IMR-90 (cell line): Measurements from ENCODE around the gene SAP30BP. TPM values are rescaled to one million over a fixed set of nuclear protein-coding genes. Genes with fewer than 3 reads are reported as not detected.

Experiments used
- ATAC-seq: fragments of 200-7000 bp; cut with Tn5 transposase; 2 replicates; pipeline ENCODE4 v1.9.1; 2020; ENCODE audit warnings: low read depth, mild to moderate bottlenecking, moderate library complexity
- BruUV-seq: library from RNA; stranded (reverse); fragments of 400-500 nt; replicated peaks from 2 replicates; lab custom pipeline; 2021; lab: Mats Ljungman, UMichigan
- CTCF ChIA-PET: fragments of 300-600 bp; formaldehyde crosslinking; extraction: SDS; loops from one replicate; lab custom pipeline; 2021; ENCODE audit warnings: antibody characterized with exemption; lab: Yijun Ruan, JAX
- POLR2A ChIA-PET: fragments of 300-600 bp; sonication (Branson Sonifier 250); formaldehyde crosslinking; loops from one replicate; lab custom pipeline; 2022; ENCODE audit warnings: antibody characterized with exemption; ENCODE audit not compliant: unreplicated experiment; lab: Charles Lee
- DNase-seq: peaks from one replicate; pipeline ENCODE4 v3.0.0; 2013
- H2AFZ ChIP-seq: replicated peaks from 2 replicates; pipeline ENCODE3; 2013; ENCODE audit warnings: low read length, mild to moderate bottlenecking; ENCODE audit not compliant: poor library complexity
- H2AK5ac ChIP-seq: 2 replicates; pipeline ENCODE4 v1.6.1; 2013; ENCODE audit warnings: low read depth, low read length, inconsistent platforms
- H2AK9ac ChIP-seq: replicated peaks from 2 replicates; pipeline ENCODE3; 2013; ENCODE audit warnings: mild to moderate bottlenecking, low read depth, low read length, moderate library complexity; ENCODE audit not compliant: poor library complexity
- H2BK120ac ChIP-seq: 2 replicates; pipeline ENCODE4 v1.6.1; 2013; ENCODE audit warnings: low read depth, low read length, inconsistent platforms
- H2BK15ac ChIP-seq: 3 replicates; pipeline ENCODE4 v1.6.1; 2013; ENCODE audit warnings: low read depth, low read length, inconsistent platforms
- H2BK20ac ChIP-seq: 2 replicates; pipeline ENCODE4 v1.6.1; 2013; ENCODE audit warnings: low read depth, mild to moderate bottlenecking, inconsistent platforms, low read length, moderate library complexity
- H2BK5ac ChIP-seq: 2 replicates; pipeline ENCODE4 v1.6.1; 2013; ENCODE audit warnings: mild to moderate bottlenecking, low read depth, low read length, inconsistent platforms; ENCODE audit not compliant: poor library complexity, severe bottlenecking
- H3K14ac ChIP-seq: replicated peaks from 2 replicates; pipeline ENCODE4 v1.6.1; 2013; ENCODE audit warnings: low read depth, low read length, inconsistent platforms
- H3K18ac ChIP-seq: 2 replicates; pipeline ENCODE4 v1.6.1; 2013; ENCODE audit warnings: low read depth, low read length, control low read depth
- H3K23ac ChIP-seq: 2 replicates; pipeline ENCODE4 v1.6.1; 2013; ENCODE audit warnings: low read depth, low read length, inconsistent platforms
- H3K27ac ChIP-seq: 2 replicates; pipeline ENCODE4 v1.5.1; 2013; ENCODE audit warnings: mild to moderate bottlenecking, control low read depth, low read length; ENCODE audit not compliant: insufficient read depth
- H3K27me3 ChIP-seq: 2 replicates; pipeline ENCODE4 v1.6.1; 2013; ENCODE audit warnings: low read length; ENCODE audit not compliant: control insufficient read depth, insufficient read depth
- H3K36me3 ChIP-seq: 2 replicates; pipeline ENCODE4 v1.6.1; 2013; ENCODE audit warnings: low read length, mixed read lengths; ENCODE audit not compliant: control insufficient read depth, insufficient read depth
- H3K4ac ChIP-seq: 2 replicates; pipeline ENCODE4 v1.6.1; 2013; ENCODE audit warnings: low read depth, low read length, inconsistent platforms
- H3K4me1 ChIP-seq: 2 replicates; pipeline ENCODE4 v1.6.1; 2013; ENCODE audit warnings: low read length, mixed read lengths; ENCODE audit not compliant: control insufficient read depth, insufficient read depth
- H3K4me2 ChIP-seq: 2 replicates; pipeline ENCODE4 v1.6.1; 2013; ENCODE audit warnings: low read depth, mild to moderate bottlenecking, control low read depth, low read length, moderate library complexity
- H3K4me3 ChIP-seq: 2 replicates; pipeline ENCODE4 v1.5.1; 2013; ENCODE audit warnings: low read depth, mild to moderate bottlenecking, control low read depth, low read length, moderate library complexity; ENCODE audit not compliant: insufficient read depth
- H3K56ac ChIP-seq: 2 replicates; pipeline ENCODE4 v1.6.1; 2013; ENCODE audit warnings: low read length, inconsistent platforms; ENCODE audit not compliant: insufficient read depth; ENCODE audit errors: extremely low read depth
- H3K79me1 ChIP-seq, 2 experiments: 2 replicates each; pipeline ENCODE4 v1.6.1; 2013; ENCODE audit warnings: low read length in 2 of 2, inconsistent platforms in 1 of 2, low read depth in 1 of 2
- H3K9ac ChIP-seq: 2 replicates; pipeline ENCODE4 v1.6.1; 2013; ENCODE audit warnings: low read depth, low read length, control low read depth
- H3K9me1 ChIP-seq: 2 replicates; pipeline ENCODE4 v1.6.1; 2013; ENCODE audit warnings: low read length, inconsistent platforms; ENCODE audit not compliant: insufficient read depth
- H3K9me3 ChIP-seq: 2 replicates; pipeline ENCODE4 v1.6.1; 2013; ENCODE audit warnings: low read length; ENCODE audit not compliant: control insufficient read depth, insufficient read depth
- H4K20me1 ChIP-seq: 2 replicates; pipeline ENCODE4 v1.6.1; 2013; ENCODE audit warnings: low read length, inconsistent platforms; ENCODE audit not compliant: insufficient read depth
- H4K5ac ChIP-seq: 2 replicates; pipeline ENCODE4 v1.6.1; 2013; ENCODE audit warnings: mild to moderate bottlenecking, low read depth, low read length, control low read depth
- H4K8ac ChIP-seq, 2 experiments: 2 replicates each; pipeline ENCODE4 v1.6.1; 2013; ENCODE audit warnings: low read depth in 2 of 2, low read length in 2 of 2, control low read depth in 1 of 2, inconsistent platforms in 1 of 2
- H4K91ac ChIP-seq: 2 replicates; pipeline ENCODE4 v1.6.1; 2013; ENCODE audit warnings: low read depth, low read length, inconsistent platforms; ENCODE audit not compliant: insufficient read depth
- BHLHE40 ChIP-seq: fragments of 150-350 bp; IDR thresholded peaks from 2 replicates; pipeline ENCODE4 v1.6.1; 2016; ENCODE audit warnings: mild to moderate bottlenecking, low read depth, low read length
- CEBPB ChIP-seq: IDR thresholded peaks from 2 replicates; pipeline ENCODE4 v1.6.1; 2012; ENCODE audit warnings: low read depth, low read length, improper control_type of control experiment
- CHD1 ChIP-seq: IDR thresholded peaks from 2 replicates; pipeline ENCODE4 v1.6.1; 2012; ENCODE audit warnings: low read depth, low read length, improper control_type of control experiment
- CTCF ChIP-seq: conservative IDR thresholded peaks from 2 replicates; pipeline ENCODE4 v1.5.1; 2012; ENCODE audit warnings: mild to moderate bottlenecking, low read depth, low read length, improper control_type of control experiment
- ELK1 ChIP-seq: fragments of 150-350 bp; IDR thresholded peaks from 2 replicates; pipeline ENCODE4 v1.6.1; 2016; ENCODE audit warnings: low read depth, mild to moderate bottlenecking, low read length, moderate library complexity, borderline replicate concordance
- FOS ChIP-seq: fragments of 150-350 bp; IDR thresholded peaks from 2 replicates; pipeline ENCODE4 v1.6.1; 2016; ENCODE audit warnings: low read depth, low read length
- MAFK ChIP-seq: IDR thresholded peaks from 2 replicates; pipeline ENCODE4 v1.6.1; 2012; ENCODE audit warnings: low read depth, low read length, improper control_type of control experiment
- MXI1 ChIP-seq: IDR thresholded peaks from 2 replicates; pipeline ENCODE4 v1.6.1; 2012; ENCODE audit warnings: low read depth, mild to moderate bottlenecking, low read length, moderate library complexity, borderline replicate concordance
- NFE2L2 ChIP-seq: fragments of 150-350 bp; IDR thresholded peaks from 2 replicates; pipeline ENCODE4 v1.6.1; 2016; ENCODE audit warnings: low read depth, mild to moderate bottlenecking, low read length
- RAD21 ChIP-seq: IDR thresholded peaks from 2 replicates; pipeline ENCODE4 v1.6.1; 2012; ENCODE audit warnings: low read length, improper control_type of control experiment
- RFX5 ChIP-seq: IDR thresholded peaks from 2 replicates; pipeline ENCODE4 v1.8.0; 2012; ENCODE audit warnings: low read depth, mild to moderate bottlenecking, low read length, moderate library complexity
- USF2 ChIP-seq: fragments of 150-350 bp; IDR thresholded peaks from 2 replicates; pipeline ENCODE4 v1.6.1; 2017; ENCODE audit warnings: mild to moderate bottlenecking, antibody characterized with exemption, low read length, low read depth
- WGBS, 2 experiments: methylation state at CpG; one replicate each; pipeline versions ENCODE4 v1.1.5 to v1.1.7; 2013; ENCODE audit warnings: missing lambda C conversion rate in 2 of 2; ENCODE audit not compliant: insufficient read length in 1 of 2; ENCODE audit errors: extremely low coverage in 2 of 2; 5-methylcytosine and 5-hydroxymethylcytosine counted together
- dilution Hi-C: fragments of 300-500 bp; cut with HindIII; formaldehyde crosslinking; loops from one replicate; pipeline ENCODE4 v1.14.3; 2018; ENCODE audit warnings: low sequenced_read_pairs; ENCODE audit not compliant: unreplicated experiment
- in situ Hi-C: fragments of 300-500 bp; cut with MboI; formaldehyde crosslinking; loops from 3 replicates; pipeline ENCODE4 v1.14.3; 2019; ENCODE audit warnings: low sequenced_read_pairs, inconsistent platforms, mixed read lengths
- intact Hi-C: fragments of 100-400 bp; cut with micrococcal nuclease; formaldehyde crosslinking; loops from 2 replicates; pipeline ENCODE4 v1.10.0; 2022
- polyA plus RNA-seq, 3 experiments: library from polyadenylated mRNA; depleted of rRNA; stranded (reverse); fragments of >200 nt; gene quantifications; 2 replicates each; pipeline ENCODE4 v1.2.3, GENCODE V29; 2012; ENCODE audit warnings: low replicate concordance in 1 of 3
- total RNA-seq: library from RNA; depleted of rRNA; stranded (reverse); fragments of >200 nt; gene quantifications from 2 replicates; pipeline ENCODE4 v1.2.3, GENCODE V29; 2012

SAP30BP gene
- total and polyA plus RNA-seq, 2 of the 4 experiments (the other 2 are of a cell fraction), result 70.4 to 139 TPM

- H2AK5ac ChIP-seq, result no peak overlapping the region; the same call in 1 of the 2 replicates
- dilution Hi-C loops (no loop called here), intact Hi-C loops (loop anchor here (1.0 to 5.0 kb wide), 3 partner anchors 114 to 207 kb away; partner anchors contain the start of genes CASKIN2 and TSEN54), in situ Hi-C loops (loop anchor here (5.0 kb wide), 1 partner anchor 114 kb away; no protein-coding TSS in a partner anchor)
- H3K27me3 ChIP-seq, result no peaks in the 10 kb centered on the region
- ATAC-seq (peak; percentile 83), DNase-seq (peak; percentile 88)
- H3K9me3 ChIP-seq, result no peaks in the 10 kb centered on the region
- H3K23ac ChIP-seq, result no peak overlapping the region
- WGBS, 2 experiments, result 0% methylated on average over 5 of the region's 27 CpGs; no CpG with 5 or more reads in 1 of the 2 experiments
- no peak overlapping the region for H2BK120ac ChIP-seq
- H3K9me1 ChIP-seq, result no peaks in the 10 kb centered on the region
- H3K4ac ChIP-seq, result peak overlapping the region; percentile 22; the same call in 1 of the 2 replicates
- BruUV-seq, result no TSS peak
- POLR2A ChIA-PET, result no interaction called here
- H3K4me2 ChIP-seq, result peak overlapping the region; percentile 40; the same call in 1 of the 2 replicates
- no peak overlapping the region for H3K56ac ChIP-seq
- H3K4me3 ChIP-seq, result no peak overlapping the region
- peak overlapping the region; percentile 22 for H2AK9ac ChIP-seq
- H4K8ac ChIP-seq, result no peak overlapping the region; a peak in 1 of 4 replicates
- no peak overlapping the region; the same call in 1 of the 2 replicates for H3K14ac ChIP-seq
- peaks cover 0 to 3% of the 10 kb centered on the region in 2 experiments; a peak in 1 of 4 replicates for H3K79me1 ChIP-seq
- H3K18ac ChIP-seq, result no peak overlapping the region
- H3K36me3 ChIP-seq, result peaks cover 10% of the 10 kb centered on the region; the same call in 1 of the 2 replicates
- H3K4me1 ChIP-seq, result peaks cover 15% of the 10 kb centered on the region
- peak overlapping the region; percentile 0; the same call in 1 of the 2 replicates for H3K27ac ChIP-seq
- H3K9ac ChIP-seq, result no peak overlapping the region
- H2BK5ac ChIP-seq, result peak overlapping the region; percentile 2
- H2BK20ac ChIP-seq, result no peak overlapping the region
- H2AFZ ChIP-seq, result peak overlapping the region; percentile 88
- H4K20me1 ChIP-seq, result peaks cover 9% of the 10 kb centered on the region
- H4K91ac ChIP-seq, result peak overlapping the region; percentile 30; the same call in 1 of the 2 replicates
- H4K5ac ChIP-seq, result no peak overlapping the region
- CTCF ChIA-PET, result interaction anchor here (0.6 to 2.3 kb wide), 22 partner anchors 10 to 1000 kb away, joined by 3 to 53 read pairs (median 4); partner anchors contain the start of gene RECQL5
- H2BK15ac ChIP-seq, result no peak overlapping the region
- TF ChIP-seq CEBPB (no peak), CTCF (peak; percentile 86), RAD21 (0 out of 2 replicates have a peak, but pooled peaks have one; percentile 11), FOS (no peak), MAFK (no peak), NFE2L2 (no peak), CHD1 (no peak), ELK1 (no peak), RFX5 (no peak), USF2 (peak; percentile 32; the same call in 1 of the 2 replicates), BHLHE40 (0 out of 2 replicates have a peak, but pooled peaks have one; percentile 32), MXI1 (peak; percentile 95)
Measured at GRCh38 chr17:75633486-75634375, 33.4 kb upstream of the SAP30BP start.
